A673 (cell line): Measurements from ENCODE around the gene SPTAN1.

Experiments
- CTCF ChIP-seq: fragments of 300-800, 200-600 bp; sonication (generic); conservative IDR thresholded peaks from 2 replicates; pipeline ENCODE4 v1.5.1; 2017; ENCODE audit warnings: low read depth, mild to moderate bottlenecking, antibody characterized with exemption, low read length, moderate library complexity, mixed read lengths
- EZH2 ChIP-seq: fragments of 200-600 bp; sonication (generic); IDR thresholded peaks from 2 replicates; pipeline ENCODE4 v1.6.1; 2017; ENCODE audit warnings: borderline replicate concordance, low read depth, mild to moderate bottlenecking, mixed read lengths, antibody characterized with exemption, low read length; ENCODE audit not compliant: poor library complexity, severe bottlenecking

- TF ChIP-seq CTCF (no peak), EZH2 (no peak)
These were observed 73.2 kb downstream of the SPTAN1 start for GRCh38 chr9:128625391-128626146.
